ENCODE data around the gene CREBBP.

CREBBP gene

GRCh38 chr16:3745751-3746355 lies 134.7 kb downstream of the CREBBP start:
- DNase-seq (ENCODE audit: extremely low spot score, insufficient read length, low read depth) (no peak), FAIRE-seq (no peak)

- no peak for FAIRE-seq
- DNase-seq (ENCODE audit: extremely low spot score, insufficient read length, low read depth), result no peak
These were observed 136.5 kb downstream of the CREBBP start for GRCh38 chr16:3744018-3744417.

GRCh38 chr16:3740934-3741333 lies 139.6 kb downstream of the CREBBP start:
- no peak for FAIRE-seq
- no peak for DNase-seq (ENCODE audit: extremely low spot score, insufficient read length, low read depth)

GRCh38 chr16:3740186-3740585 lies 140.3 kb downstream of the CREBBP start:
- DNase-seq (ENCODE audit: extremely low spot score, insufficient read length, low read depth), result no peak
- no peak for FAIRE-seq

GRCh38 chr16:3739636-3740035 lies 140.9 kb downstream of the CREBBP start:
- FAIRE-seq, result no peak
- no peak for DNase-seq (ENCODE audit: extremely low spot score, insufficient read length, low read depth)

GRCh38 chr16:3738541-3738940 lies 142.0 kb downstream of the CREBBP start:
- FAIRE-seq, result no peak

GRCh38 chr16:3738128-3738527 lies 142.4 kb downstream of the CREBBP start:
- DNase-seq (ENCODE audit: extremely low spot score, insufficient read length, low read depth) (no peak), FAIRE-seq (no peak)

More at GRCh38 chr16:3738541-3738940, 142.0 kb downstream of the CREBBP start:
- no peak for DNase-seq (ENCODE audit: extremely low spot score, insufficient read length, low read depth)

- DNase-seq (ENCODE audit: extremely low spot score, insufficient read length, low read depth), result no peak
- no peak for FAIRE-seq
These were observed 143.3 kb downstream of the CREBBP start for GRCh38 chr16:3737181-3737580.

- FAIRE-seq (no peak), DNase-seq (ENCODE audit: extremely low spot score, insufficient read length, low read depth) (no peak)
These were observed 144.4 kb downstream of the CREBBP start for GRCh38 chr16:3736116-3736515.

- no peak for FAIRE-seq
- DNase-seq (ENCODE audit: extremely low spot score, insufficient read length, low read depth), result no peak
These were observed 145.0 kb downstream of the CREBBP start for GRCh38 chr16:3735541-3735940.

GRCh38 chr16:3734758-3735221 lies 145.7 kb downstream of the CREBBP start:
- FAIRE-seq (no peak), DNase-seq (ENCODE audit: extremely low spot score, insufficient read length, low read depth) (no peak)

- DNase-seq (ENCODE audit: extremely low spot score, insufficient read length, low read depth), result no peak
- FAIRE-seq, result no peak
These were observed 146.3 kb downstream of the CREBBP start for GRCh38 chr16:3734084-3734757.

- FAIRE-seq (no peak), DNase-seq (ENCODE audit: extremely low spot score, insufficient read length, low read depth) (no peak)
These were observed 148.3 kb downstream of the CREBBP start for GRCh38 chr16:3732171-3732570.

GRCh38 chr16:3731126-3731935 lies 149.2 kb downstream of the CREBBP start:
- FAIRE-seq (no peak), DNase-seq (ENCODE audit: extremely low spot score, insufficient read length, low read depth) (no peak)

GRCh38 chr16:3730161-3731125 lies 150.1 kb downstream of the CREBBP start:
- no peak for FAIRE-seq

GRCh38 chr16:3729161-3730112 lies 151.1 kb downstream of the CREBBP start:
- no peak for DNase-seq (ENCODE audit: extremely low spot score, insufficient read length, low read depth)
- no peak for FAIRE-seq

More at GRCh38 chr16:3730161-3731125, 150.1 kb downstream of the CREBBP start:
- no peak for DNase-seq (ENCODE audit: extremely low spot score, insufficient read length, low read depth)

- no peak for FAIRE-seq
- DNase-seq (ENCODE audit: extremely low spot score, insufficient read length, low read depth), result no peak
These were observed 151.9 kb downstream of the CREBBP start for GRCh38 chr16:3728424-3729160.

- DNase-seq (ENCODE audit: extremely low spot score, insufficient read length, low read depth), result no peak
- FAIRE-seq, result no peak
These were observed 152.6 kb downstream of the CREBBP start for GRCh38 chr16:3727806-3728381.
